Mammary epithelial cell (primary cell): Measurements from ENCODE around the gene DMD.

Source experiments
- CTCF ChIP-seq, 2 donors: IDR thresholded peaks in 1 of 2; conservative IDR thresholded peaks in 1 of 2; 2 replicates each; pipeline ENCODE4 v1.5.1; 2011 to 2012; ENCODE audit warnings: inconsistent platforms in 2 of 2, low read length in 2 of 2, mild to moderate bottlenecking in 2 of 2, control low read depth in 1 of 2, low read depth in 1 of 2; ENCODE audit not compliant: insufficient read depth in 1 of 2; ENCODE audit errors: extremely low read depth in 1 of 2
- EZH2 ChIP-seq: IDR thresholded peaks from 2 replicates; pipeline ENCODE4 v1.6.1; 2012; ENCODE audit warnings: low read length, inconsistent platforms, borderline replicate concordance

GRCh38 chrX:32280921-32281320, 930.4 kb downstream of the DMD start:
- TF ChIP-seq CTCF (conservative IDR thresholded peaks at IDR 0.05 in 1 of 2, IDR thresholded peaks at IDR 0.05 in 1 of 2; ENCODE audit: extremely low read depth in 1 of 2, insufficient read depth in 1 of 2, low read depth in 1 of 2, low read length in 2 of 2) (no peak), EZH2 (no peak)
